Measurements from ENCODE around the gene ALDH16A1.

Gene ALDH16A1

GRCh38 chr19:49490287-49491029 is 37.4 kb downstream of the ALDH16A1 start:
- DNase-seq = no peak

- no peak for DNase-seq
These were observed 38.2 kb downstream of the ALDH16A1 start for GRCh38 chr19:49491030-49491803.

- no peak for DNase-seq
These were observed 39.0 kb downstream of the ALDH16A1 start for GRCh38 chr19:49491804-49492572.

GRCh38 chr19:49492573-49493405 is 39.8 kb downstream of the ALDH16A1 start:
- DNase-seq = no peak

GRCh38 chr19:49496574-49497008 is 43.6 kb downstream of the ALDH16A1 start:
- DNase-seq = peak; percentile 59

- no peak for DNase-seq
These were observed 44.2 kb downstream of the ALDH16A1 start for GRCh38 chr19:49497047-49497788.

- no peak for DNase-seq
These were observed 44.7 kb downstream of the ALDH16A1 start for GRCh38 chr19:49497789-49498103.

GRCh38 chr19:49498475-49498874 is 45.5 kb downstream of the ALDH16A1 start:
- no peak for DNase-seq

GRCh38 chr19:49499030-49499670 is 46.1 kb downstream of the ALDH16A1 start:
- no peak for DNase-seq

- peak; percentile 85 for DNase-seq
These were observed 50.0 kb downstream of the ALDH16A1 start for GRCh38 chr19:49502866-49503581.

GRCh38 chr19:49503582-49503962 is 50.5 kb downstream of the ALDH16A1 start:
- DNase-seq = no peak

- peak; percentile 71 for DNase-seq
These were observed 53.6 kb downstream of the ALDH16A1 start for GRCh38 chr19:49506575-49507105.

GRCh38 chr19:49507803-49508494 is 54.9 kb downstream of the ALDH16A1 start:
- DNase-seq = no peak

- peak; percentile 83 for DNase-seq
These were observed 60.1 kb downstream of the ALDH16A1 start for GRCh38 chr19:49512970-49513745.

GRCh38 chr19:49513746-49514118 is 60.7 kb downstream of the ALDH16A1 start:
- DNase-seq = no peak

- no peak for DNase-seq
These were observed 61.1 kb downstream of the ALDH16A1 start for GRCh38 chr19:49514151-49514550.

GRCh38 chr19:49515767-49516166 is 62.7 kb downstream of the ALDH16A1 start:
- no peak for DNase-seq

GRCh38 chr19:49518033-49518432 is 65.0 kb downstream of the ALDH16A1 start:
- DNase-seq = no peak

Measured in eye (tissue), 1 donor.